Cardiac muscle cell (in vitro differentiated cells and primary cell): ENCODE results near the gene PTPRT. TPM values are rescaled to one million over a fixed set of nuclear protein-coding genes. Genes with fewer than 3 reads are reported as not detected.

Experiments used
- DNase-seq, 2 donors: peaks; one replicate each; pipeline versions ENCODE4 v3.0.0 to v3.0.0-alpha.2; 2010 to 2017; ENCODE audit warnings: low read depth in 1 of 2, low spot score in 1 of 2
- H3K27ac ChIP-seq: fragments of 200-600 bp; sonication (generic); 2 replicates; pipeline ENCODE4 v1.5.1; 2016
- H3K27me3 ChIP-seq: fragments of 200-600 bp; sonication (generic); 2 replicates; pipeline ENCODE4 v1.6.0; 2016; ENCODE audit warnings: control low read depth
- H3K36me3 ChIP-seq: fragments of 200-600 bp; sonication (generic); 2 replicates; pipeline ENCODE4 v1.5.1; 2016; ENCODE audit warnings: control low read depth
- H3K4me1 ChIP-seq: fragments of 200-600 bp; sonication (generic); 2 replicates; pipeline ENCODE4 v1.8.1; 2017; ENCODE audit warnings: low read depth, mild to moderate bottlenecking, mixed run types
- H3K4me3 ChIP-seq: fragments of 200-600 bp; sonication (generic); 2 replicates; pipeline ENCODE4 v1.5.1; 2016; ENCODE audit warnings: mild to moderate bottlenecking
- H3K9me3 ChIP-seq: fragments of 200-600 bp; sonication (generic); 2 replicates; pipeline ENCODE4 v1.5.1; 2017; ENCODE audit warnings: low read depth, mild to moderate bottlenecking, control low read depth
- CTCF ChIP-seq: IDR thresholded peaks from 2 replicates; pipeline ENCODE4 v1.5.1; 2012; ENCODE audit warnings: low read depth, mild to moderate bottlenecking, low read length
- polyA plus RNA-seq: library from polyadenylated mRNA; unstranded; fragments of >200 nt; fragmentation: Nextera tagmentation; extraction: Ambion mirVana; gene quantifications from 2 replicates; pipeline ENCODE4 v1.2.1, GENCODE V29; 2016
- total RNA-seq: library from RNA; depleted of rRNA; stranded (reverse); fragments of >200 nt; gene quantifications from 2 replicates; pipeline ENCODE4 v1.2.3, GENCODE V29; 2016

The PTPRT gene
- total and polyA plus RNA-seq, 2 experiments from 2014 or later = 0.30 to 1.4 TPM

GRCh38 chr20:43029176-43029575 lies 160.5 kb downstream of the PTPRT start:
- H3K27me3 ChIP-seq = no peaks in the 10 kb centered on the region
- no peak for DNase-seq
- no peaks in the 10 kb centered on the region for H3K9me3 ChIP-seq
- no peak overlapping the region for H3K4me3 ChIP-seq
- no peaks in the 10 kb centered on the region for H3K4me1 ChIP-seq
- H3K27ac ChIP-seq = no peak overlapping the region
- no peaks in the 10 kb centered on the region for H3K36me3 ChIP-seq
- no peak for TF ChIP-seq CTCF

- no peak for DNase-seq
- Histone ChIP-seq H3K27me3 (no peaks in the 10 kb centered on the region), H3K9me3 (no peaks in the 10 kb centered on the region), H3K4me3 (no peak overlapping the region), H3K36me3 (no peaks in the 10 kb centered on the region), H3K4me1 (no peaks in the 10 kb centered on the region), H3K27ac (no peak overlapping the region)
- no peak for TF ChIP-seq CTCF
These were observed 161.2 kb downstream of the PTPRT start for GRCh38 chr20:43028470-43028869.

GRCh38 chr20:43023836-43024235 lies 165.9 kb downstream of the PTPRT start:
- no peaks in the 10 kb centered on the region for H3K27me3 ChIP-seq
- DNase-seq = no peak
- TF ChIP-seq CTCF = no peak
- no peak overlapping the region for H3K27ac ChIP-seq
- no peaks in the 10 kb centered on the region for H3K4me1 ChIP-seq
- no peak overlapping the region for H3K4me3 ChIP-seq
- H3K9me3 ChIP-seq = no peaks in the 10 kb centered on the region
- no peaks in the 10 kb centered on the region for H3K36me3 ChIP-seq

- no peaks in the 10 kb centered on the region for H3K36me3 ChIP-seq
- no peak for TF ChIP-seq CTCF
- H3K9me3 ChIP-seq = no peaks in the 10 kb centered on the region
- no peak overlapping the region for H3K4me3 ChIP-seq
- DNase-seq = no peak
- H3K4me1 ChIP-seq = no peaks in the 10 kb centered on the region
- H3K27me3 ChIP-seq = no peaks in the 10 kb centered on the region
- H3K27ac ChIP-seq = no peak overlapping the region
These were observed 167.1 kb downstream of the PTPRT start for GRCh38 chr20:43022568-43022967.

- DNase-seq = no peak
- Histone ChIP-seq H3K36me3 (no peaks in the 10 kb centered on the region), H3K27ac (no peak overlapping the region), H3K4me3 (no peak overlapping the region), H3K27me3 (no peaks in the 10 kb centered on the region), H3K9me3 (no peaks in the 10 kb centered on the region), H3K4me1 (no peaks in the 10 kb centered on the region)
- no peak for TF ChIP-seq CTCF
These were observed 167.6 kb downstream of the PTPRT start for GRCh38 chr20:43022081-43022480.
